GM19240 (cell line): ENCODE measurements around the gene APOBEC3H.
"Not testable (repeated sequence)": the region's sequence is repeated elsewhere in the genome, so short reads cannot be mapped to it uniquely, and the experiment has no call there.

Experiments used
- DNase-seq: peaks from one replicate; pipeline ENCODE4 v3.0.0; 2011; ENCODE audit warnings: low spot score; ENCODE audit not compliant: insufficient read length

Gene APOBEC3H

DNA sequence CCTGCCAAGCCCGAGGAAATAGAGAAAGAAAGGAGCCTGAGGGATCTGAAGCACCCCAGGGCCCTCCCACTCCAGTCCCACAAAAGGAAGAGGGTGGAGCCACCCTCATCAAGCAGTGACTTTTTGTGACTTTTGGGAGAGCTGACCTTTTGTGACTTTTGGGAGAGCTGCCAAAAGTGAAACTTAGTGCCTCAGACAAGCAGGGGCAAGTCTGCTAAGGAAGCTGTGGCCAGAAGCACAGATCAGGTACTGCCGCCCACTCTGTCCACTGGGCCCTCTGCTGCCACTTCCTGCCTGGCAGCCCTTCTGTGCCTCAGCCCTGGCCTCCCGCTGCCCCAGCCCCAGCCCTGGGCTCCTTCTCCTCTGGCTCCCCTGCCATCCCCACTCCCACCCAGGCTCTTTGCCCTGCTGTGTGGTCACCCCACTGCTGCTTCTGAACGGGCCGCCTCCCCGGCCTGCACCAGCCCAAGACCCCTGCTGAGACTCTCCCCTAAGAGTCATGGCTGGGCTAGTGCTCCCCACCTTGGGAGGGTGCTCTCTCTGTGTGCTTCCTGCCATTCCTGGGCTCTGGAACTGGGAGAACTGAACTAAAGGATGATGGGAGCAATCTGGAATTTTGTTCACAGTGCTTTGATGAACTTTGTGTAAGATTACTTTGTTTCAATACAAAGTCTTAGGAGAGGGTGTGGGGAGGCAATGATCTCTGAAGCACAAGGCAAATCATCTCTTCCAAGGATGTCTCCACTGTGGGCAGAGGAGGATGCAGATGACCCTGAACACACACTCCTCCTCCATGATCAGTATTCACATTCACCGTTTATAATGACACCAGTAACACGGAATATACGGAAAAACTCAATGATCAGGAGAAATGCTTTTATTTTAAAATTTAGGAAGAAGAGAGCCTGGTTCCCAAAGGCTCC is at the start of gene APOBEC3H:
TSS of gene APOBEC3H (plus strand) at position 147 of the 923 bp plus-strand sequence. CDS start 3,035 bp downstream, outside the sequence.
- DNase-seq: no peak

DNA sequence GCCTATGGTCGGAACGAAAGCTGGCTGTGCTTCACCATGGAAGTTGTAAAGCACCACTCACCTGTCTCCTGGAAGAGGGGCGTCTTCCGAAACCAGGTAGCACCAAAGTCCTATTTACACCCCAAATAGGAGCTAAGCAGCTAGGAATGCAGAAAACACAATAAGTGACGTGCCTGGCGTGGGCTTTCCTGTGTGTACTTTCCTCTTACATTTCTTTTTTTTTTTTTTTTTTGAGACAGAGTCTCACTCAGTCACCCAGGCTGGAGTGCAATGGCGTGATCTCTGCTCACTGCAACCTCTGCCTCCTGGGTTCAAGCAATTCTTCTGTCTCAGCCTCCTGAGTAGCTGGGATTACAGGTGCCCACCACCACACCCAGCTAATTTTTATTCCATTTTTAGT is 47.6 kb upstream of the APOBEC3H start:
- DNase-seq: not testable (repeated sequence)

DNA sequence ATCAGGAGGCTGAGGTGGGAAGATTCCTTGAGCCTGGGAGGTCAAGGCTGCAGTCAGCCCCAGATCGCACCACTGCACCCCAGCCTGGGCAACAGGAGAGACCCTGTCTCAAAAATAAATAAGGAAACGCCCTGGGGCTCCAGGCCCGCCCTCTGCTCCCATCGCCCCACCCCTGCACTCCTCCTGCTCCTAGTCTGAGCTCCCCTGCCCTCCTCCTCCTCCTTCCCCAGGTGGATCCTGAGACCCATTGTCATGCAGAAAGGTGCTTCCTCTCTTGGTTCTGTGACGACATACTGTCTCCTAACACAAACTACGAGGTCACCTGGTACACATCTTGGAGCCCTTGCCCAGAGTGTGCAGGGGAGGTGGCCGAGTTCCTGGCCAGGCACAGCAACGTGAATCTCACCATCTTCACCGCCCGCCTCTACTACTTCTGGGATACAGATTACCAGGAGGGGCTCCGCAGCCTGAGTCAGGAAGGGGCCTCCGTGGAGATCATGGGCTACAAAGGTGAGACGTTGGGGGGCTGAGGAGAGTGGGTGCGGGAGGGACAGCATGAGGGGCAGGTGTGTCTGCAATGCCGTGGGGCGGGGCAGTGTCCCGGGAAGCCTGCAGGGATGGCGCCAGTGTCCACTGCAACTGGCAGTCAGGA is 45.1 kb upstream of the APOBEC3H start:
- not testable (repeated sequence) for DNase-seq

DNA sequence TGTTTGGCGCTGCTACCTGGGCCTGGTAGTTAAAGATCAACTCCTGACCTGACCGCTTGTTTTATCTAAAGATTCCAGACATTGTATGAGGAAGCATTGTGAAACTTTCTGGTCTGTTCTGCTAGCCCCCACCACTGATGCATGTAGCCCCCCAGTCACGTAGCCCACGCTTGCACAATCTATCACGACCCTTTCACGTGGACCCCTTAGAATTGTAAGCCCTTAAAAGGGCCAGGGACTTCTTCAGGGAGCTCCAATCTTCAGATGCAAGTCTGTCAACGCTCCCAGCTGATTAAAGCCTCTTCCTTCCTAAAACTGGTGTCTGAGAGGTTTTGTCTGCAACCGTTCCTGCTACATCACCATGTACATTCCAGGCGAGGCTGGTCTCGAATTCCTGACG is 41.4 kb upstream of the APOBEC3H start:
- DNase-seq: no peak

DNA sequence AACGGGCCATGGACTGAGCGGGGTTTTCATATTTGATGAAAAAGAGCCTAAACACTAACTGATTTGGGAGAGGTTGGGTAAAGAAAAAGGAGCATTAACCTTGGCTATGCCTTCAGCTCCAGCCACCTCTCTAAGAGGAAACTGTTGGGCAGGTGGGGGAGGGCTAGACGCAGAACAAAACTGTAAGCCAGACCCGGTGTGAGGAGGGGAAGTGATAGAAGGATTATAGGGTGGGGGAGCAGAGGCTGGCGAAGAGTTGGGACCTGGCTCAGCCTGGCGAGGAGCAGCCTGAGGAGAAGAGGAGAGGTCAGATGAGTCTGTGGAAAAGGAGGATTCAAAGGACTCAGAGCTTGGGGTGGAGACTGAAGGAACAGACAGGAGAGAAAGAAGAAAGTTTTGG is 35.8 kb upstream of the APOBEC3H start:
- not testable (repeated sequence) for DNase-seq

DNA sequence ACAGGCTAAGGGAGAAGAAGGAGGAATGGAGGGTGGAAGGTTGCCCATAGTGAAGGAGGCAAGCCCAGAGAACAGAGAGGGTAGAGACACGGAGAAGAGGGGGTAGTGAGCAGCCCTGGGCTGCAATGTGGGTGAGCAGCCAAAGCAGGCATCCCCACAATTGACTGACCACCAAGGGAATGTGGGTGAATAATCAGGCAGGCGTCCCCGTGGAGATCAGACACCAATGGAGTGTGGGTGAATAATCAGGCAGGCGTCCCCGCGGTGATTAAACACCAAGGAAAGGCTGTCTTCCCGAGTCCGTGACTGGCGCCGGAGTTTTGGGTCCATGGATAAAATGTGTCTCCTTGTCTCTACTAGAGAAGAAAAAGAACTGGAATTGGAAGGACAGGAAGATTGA is 35.1 kb upstream of the APOBEC3H start:
- not testable (repeated sequence) for DNase-seq

DNA sequence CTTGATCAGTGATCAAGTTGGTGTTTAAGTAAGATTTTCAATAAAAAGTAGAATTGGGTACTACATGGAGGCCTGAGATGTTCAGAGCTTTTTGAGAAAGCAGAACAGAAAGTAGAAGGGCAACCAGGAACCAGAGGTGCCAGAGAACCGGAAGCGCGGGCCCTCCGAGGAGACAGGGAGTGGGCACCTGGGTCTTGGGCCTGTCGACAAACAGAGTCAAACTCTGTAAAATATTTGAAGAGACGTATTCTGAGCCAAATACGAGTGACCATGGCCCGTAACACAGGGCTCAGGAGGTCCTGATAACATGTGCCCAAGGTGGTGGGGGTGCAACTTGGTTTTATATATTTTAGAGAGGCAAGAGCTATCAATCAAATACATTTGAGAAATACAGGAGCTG is 33.1 kb upstream of the APOBEC3H start:
- DNase-seq: not testable (repeated sequence)

DNA sequence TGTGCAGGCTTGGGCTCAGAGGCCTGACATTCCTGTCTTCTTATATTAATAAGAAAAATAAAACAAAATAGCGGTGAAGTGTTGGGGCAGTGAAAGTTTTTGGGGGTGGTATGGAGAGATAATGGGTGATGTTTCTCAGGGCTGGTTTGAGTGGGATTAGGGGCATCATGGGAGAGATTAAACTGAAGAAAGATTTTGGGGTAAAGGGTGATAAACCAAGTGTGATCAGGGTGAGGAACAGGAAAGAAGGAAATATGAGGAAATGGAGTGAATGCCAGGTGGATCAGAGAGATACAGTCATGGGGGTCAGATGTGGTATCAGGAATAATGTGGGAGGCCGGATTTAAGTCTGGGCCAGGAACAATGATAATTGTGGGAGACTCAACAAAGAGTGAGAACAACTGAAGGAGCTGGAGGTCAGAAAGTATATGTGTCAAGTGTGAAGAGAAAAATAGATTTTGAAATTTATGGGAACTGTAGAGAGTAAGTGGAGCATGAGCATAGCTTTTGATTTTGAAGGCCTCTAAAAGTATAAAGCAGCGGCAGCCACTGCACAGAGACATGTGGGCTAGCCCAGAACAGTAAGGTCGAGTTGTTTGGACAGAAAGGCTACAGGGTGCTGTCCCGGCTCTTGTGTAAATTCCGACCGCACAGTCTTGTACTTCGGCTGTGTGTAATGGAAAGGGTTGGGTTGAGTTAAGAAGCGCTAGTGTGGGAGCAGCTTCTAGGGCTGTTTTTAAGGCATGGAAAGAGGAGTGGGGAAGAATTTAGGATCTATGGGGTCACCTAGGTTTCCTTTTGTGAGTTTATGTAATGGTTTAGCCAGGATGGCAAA is 30.4 kb upstream of the APOBEC3H start:
- not testable (repeated sequence) for DNase-seq

DNA sequence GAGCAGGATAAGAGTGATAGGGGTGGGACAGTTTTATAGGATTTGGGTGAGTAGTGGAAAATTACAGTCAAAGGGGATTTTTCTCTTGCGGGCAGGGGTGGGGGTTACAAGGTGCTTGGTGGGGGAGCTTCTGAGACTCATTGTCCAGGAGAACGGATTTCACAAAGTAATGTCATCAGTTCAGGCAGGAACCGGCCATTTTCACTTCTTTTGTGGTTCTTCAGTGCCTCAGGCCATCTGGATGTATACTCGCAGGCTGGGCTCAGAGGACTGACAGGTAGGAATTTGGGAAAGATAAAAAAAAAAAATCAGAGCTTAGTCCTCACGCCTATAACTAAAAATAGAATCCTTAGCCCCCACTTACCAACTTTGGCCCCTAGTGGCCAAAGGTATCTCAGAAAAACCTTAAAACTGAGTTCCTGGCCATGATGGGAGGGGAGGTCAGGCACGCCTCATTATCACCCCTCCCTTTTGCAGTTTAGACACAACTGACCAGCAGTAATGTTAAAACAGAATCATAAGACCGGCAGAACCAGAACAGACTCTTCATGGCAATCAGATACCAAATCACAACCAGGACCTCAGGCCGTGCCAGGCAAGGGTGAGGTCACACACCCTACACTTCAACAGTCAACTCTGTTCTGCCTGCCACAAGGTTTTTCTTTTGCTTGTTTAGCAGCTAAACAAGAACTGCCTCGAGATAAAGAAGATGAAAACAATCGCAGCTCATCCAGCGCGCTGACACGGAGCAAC is 28.8 kb upstream of the APOBEC3H start:
- no peak for DNase-seq

DNA sequence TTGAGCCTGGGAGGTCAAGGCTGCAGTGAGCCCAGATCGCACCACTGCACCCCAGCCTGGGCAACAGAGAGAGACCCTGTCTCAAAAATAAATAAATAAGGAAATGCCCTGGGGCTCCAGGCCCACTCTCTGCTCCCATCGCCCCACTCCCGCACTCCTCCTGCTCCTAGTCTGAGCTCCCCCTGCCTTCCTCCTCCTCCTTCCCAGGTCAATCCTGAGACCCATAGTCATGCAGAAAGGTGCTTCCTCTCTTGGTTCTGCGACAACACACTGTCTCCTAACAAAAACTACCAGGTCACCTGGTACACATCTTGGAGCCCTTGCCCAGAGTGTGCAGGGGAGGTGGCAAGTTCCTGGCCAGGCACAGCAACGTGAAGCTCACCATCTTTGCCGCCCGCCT is 26.9 kb upstream of the APOBEC3H start:
- no peak for DNase-seq

DNA sequence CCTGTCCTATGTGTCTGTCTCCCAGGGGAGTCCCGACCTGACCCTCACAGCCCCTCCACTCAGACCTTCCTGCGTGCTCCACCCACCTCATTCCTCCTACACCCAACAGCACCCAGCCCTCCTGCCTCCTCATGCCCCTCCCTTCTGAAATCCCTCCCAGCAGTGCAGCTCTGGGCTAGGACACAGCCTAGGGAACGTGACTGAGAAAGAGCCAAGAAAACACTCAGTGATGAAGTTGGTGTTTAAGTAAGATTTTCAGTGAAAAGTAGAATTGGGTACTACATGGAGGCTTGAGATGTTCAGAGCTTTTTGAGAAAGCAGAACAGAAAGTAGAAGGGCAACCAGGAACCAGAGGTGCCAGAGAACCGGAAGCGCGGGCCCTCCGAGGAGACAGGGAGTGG is 24.5 kb upstream of the APOBEC3H start:
- not testable (repeated sequence) for DNase-seq

DNA sequence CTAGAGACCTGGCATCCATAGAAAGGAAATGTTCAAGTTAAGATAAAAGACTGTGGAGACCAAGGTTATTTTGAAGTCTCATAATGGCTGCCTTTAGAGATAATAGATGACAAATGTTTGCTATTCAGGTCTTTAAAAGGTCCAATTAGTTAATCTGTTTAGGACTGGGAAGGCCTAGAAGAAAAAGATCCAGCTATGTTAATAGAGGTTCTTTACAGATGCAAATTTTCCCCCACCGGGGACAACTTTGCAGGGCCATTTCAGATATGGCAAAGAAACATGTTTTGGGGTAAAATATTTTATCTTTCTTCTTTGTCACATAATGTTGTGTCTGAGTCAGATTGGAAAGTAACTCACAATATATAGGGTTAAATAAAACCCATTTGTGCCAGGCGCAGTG is 23.1 kb upstream of the APOBEC3H start:
- DNase-seq: no peak

DNA sequence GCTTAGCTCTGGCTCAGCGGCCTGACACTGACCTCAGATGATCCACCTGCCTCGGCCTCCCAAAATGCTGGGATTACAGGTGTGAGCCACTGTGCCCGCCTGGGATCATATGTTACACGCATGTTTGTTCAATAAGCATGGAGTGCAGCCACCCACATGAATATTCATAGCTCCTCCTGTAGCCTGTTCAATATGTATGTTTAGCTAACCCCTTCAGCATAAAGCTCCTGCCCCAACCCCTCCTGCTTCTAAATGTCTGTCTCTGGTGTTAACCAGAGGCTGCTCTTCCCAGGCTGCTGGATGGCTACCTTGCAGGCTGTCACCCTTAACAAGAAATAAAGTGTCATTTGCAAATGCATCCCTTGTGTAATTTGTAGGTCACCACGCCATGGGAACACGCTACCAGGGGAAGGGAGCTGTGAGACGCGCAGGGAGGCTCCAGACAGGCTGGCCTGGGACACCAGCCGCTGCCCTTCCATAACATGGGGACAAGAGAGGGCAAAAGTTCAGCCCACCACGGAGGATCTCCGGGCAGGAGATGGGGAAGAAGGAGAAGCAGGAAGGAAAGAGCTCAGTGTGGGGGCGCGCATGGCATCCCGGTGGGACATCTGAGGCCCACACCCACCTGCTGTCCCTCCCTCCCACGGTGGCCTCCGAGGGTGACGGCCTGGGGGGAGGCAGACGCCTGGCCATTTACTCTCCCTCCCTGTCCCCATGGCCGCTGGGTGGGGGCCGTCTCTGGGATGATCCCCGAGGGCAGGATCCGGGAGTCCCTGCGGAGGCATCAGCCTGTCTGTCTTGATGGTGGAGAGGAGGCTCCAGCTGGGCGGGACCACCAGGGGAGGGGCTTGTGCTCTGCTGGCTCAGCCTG is 20.7 kb upstream of the APOBEC3H start:
- not testable (repeated sequence) for DNase-seq

DNA sequence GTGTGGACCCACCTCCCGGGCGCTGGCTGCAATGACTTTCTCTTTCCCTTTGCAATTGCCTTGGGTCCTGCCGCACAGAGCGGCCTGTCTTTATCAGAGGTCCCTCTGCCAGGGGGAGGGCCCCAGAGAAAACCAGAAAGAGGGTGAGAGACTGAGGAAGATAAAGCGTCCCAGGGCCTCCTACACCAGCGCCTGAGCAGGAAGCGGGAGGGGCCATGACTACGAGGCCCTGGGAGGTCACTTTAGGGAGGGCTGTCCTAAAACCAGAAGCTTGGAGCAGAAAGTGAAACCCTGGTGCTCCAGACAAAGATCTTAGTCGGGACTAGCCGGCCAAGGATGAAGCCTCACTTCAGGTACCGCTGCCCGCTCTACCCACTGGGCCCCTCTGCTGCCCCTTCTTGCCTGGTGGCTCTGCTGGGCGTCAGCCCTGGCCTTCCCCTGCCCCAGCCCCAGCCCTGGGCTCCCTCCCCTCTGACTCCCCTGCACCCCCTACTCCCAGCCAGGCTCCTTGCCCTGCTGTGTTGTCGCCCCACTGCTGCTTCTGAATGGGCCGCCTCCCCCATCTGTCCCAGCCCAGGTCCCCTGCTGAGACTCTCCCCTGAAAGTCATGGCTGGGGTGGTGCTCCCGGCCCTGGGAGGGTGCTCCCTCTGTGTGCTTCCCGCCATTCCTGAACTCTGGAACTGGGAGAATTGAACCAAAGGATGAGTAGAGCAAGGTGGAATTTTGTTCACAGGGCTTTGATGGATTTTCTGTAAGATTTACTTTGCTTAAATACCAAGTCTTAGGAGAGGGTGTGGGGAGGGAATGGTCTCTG is 19.8 kb upstream of the APOBEC3H start, which contains the start of gene APOBEC3G:
TSS of gene APOBEC3G (plus strand) at position 250 of the 815 bp plus-strand sequence. CDS start at position 337, 87 bp downstream.
- DNase-seq: not testable (repeated sequence)

DNA sequence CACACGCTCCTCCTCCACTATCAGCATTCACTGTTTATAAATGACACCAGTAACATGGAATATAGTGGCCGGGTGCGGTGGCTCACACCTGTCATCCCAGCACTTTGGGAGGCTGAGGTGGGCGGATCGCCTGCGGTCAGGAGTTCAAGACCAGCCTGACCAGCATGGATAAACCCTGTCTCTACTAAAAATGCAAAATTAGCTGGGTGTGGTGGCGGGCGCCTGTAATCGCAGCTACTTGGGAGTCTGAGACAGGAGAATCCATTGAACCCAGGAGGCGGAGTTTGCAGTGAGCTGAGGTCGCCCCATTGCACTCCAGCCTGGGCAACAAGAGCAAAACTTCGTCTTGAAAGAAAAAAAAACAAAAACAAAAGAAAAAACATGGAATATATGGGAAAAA is 19.1 kb upstream of the APOBEC3H start:
- not testable (repeated sequence) for DNase-seq

DNA sequence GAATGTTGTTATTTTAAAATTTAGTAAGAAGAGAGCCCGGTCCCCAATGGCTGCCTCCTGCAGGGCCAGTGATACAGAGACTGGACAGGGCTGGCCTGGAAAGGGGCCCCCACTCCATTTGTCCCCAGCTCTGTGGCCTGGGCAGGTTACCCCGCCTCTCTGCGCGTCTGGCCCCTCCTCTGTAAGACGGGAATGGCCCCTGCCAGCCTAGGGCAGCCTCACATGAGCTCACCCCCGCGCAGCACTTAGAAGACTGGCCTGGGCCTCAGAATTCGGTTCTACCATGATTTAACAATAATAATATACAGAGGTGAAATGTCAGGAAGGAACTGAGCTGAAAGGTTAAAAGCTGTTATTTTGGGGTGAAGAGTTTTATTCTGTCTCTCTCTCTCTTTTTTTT is 18.7 kb upstream of the APOBEC3H start:
- DNase-seq: no peak

DNA sequence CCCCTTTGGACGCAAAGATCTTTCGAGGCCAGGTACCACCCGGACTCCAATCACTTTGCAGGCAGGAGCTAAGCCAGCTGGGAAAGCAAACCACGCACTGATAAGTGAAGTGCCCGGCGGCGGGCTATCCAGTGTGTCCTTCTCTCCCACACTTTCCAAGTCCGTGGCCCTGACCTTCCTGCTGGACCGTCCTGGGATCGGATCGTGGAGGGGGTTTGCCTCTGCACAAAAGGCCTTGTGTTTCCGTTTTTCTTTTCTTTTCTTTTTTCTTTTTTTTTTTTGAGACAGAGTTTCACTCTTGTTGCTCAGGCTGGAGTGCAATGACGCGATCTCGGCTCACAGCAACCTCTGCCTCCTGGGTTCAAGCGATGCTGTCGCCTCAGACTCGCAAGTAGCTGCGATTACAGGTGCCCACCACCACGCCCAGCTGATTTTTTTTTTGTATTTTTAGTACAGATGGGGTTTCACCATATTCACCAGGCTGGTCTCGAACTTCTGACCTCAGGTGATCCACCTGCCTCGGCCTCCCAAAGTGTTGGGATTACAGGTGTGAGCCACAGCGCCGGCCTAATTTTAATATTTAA is 17.9 kb upstream of the APOBEC3H start:
- DNase-seq: not testable (repeated sequence)

DNA sequence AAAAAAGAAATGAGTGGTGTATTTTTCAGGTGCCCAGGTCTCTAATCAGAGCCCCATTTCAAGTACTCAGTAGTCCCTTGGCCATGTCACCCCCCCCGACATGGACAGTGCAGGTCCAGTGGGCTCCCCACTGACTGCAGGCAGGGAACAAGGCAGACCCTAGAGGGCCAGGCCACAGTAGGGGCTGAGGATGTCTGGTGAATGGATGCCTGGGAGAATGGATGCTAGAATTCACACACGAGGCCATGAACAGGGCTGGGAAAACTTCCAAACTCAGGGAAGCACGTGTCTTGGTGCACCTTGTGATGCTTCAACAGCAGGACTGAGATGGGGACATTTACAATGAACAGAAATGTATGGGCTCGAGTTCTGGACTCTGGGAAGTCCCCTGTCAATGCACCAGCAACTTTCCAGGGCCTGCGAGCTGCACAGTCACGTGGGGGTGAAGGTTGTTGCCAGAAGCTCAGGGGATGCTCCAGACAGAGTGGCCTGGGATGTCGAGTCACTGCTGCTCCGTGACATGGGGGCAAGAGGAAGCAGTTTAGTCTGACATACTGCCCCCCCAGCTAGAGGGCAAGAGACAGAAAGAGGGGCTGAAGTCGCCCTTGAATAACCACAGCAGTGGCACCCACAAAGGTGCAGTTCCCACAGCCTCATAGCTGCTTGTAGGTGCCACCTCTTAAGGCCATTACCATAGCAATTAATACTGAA is 16.8 kb upstream of the APOBEC3H start:
- no peak for DNase-seq
